Measurements from ENCODE around the gene ODR4. TPM values are rescaled to one million over a fixed set of nuclear protein-coding genes. Genes with fewer than 3 reads are reported as not detected.
"Not testable (repeated sequence)": the region's sequence is repeated elsewhere in the genome, so short reads cannot be mapped to it uniquely, and the experiment has no call there.

Gene ODR4
- total and polyA plus RNA-seq, 2 of the 4 experiments (the other 2 are of a cell fraction): 9.4 to 9.7 TPM

DNA sequence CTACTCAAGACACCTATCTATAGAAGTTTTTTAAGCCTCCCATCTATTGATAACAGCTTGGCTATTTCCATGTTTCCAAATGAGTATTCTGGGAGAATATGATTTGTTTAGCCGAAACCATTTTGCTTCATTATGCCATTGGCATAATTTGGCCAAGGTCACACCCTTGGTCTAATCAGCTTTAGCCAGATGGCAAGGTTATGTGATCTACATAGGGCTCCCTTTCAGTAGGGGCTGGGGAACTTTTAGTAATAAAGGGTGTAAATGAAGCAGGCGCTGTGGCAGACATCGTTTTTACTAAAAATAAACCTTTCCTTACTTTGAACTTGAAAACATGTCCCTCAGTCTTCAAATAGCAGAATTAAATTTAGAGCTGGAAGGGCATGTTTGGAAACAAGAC is 88.3 kb downstream of the ODR4 start:
- dilution Hi-C loops (cut with HindIII; ENCODE audit: low sequenced_read_pairs, unreplicated experiment): no loop called here
- Histone ChIP-seq H2BK15ac (ENCODE audit: low read depth, low read length) (no peak overlapping the region), H3K27me3 (ENCODE audit: control insufficient read depth, insufficient read depth, low read length) (no peaks in the 10 kb centered on the region), H2BK20ac (ENCODE audit: low read depth, low read length) (no peak overlapping the region), H3K27ac (ENCODE audit: insufficient read depth, low read length) (no peak overlapping the region), H4K5ac (ENCODE audit: low read depth, low read length) (no peak overlapping the region), H3K18ac (ENCODE audit: low read depth, low read length) (no peak overlapping the region), H3K23ac (ENCODE audit: low read depth, low read length) (no peak overlapping the region), H3K36me3 (ENCODE audit: control insufficient read depth, insufficient read depth, low read length) (no peaks in the 10 kb centered on the region), H3K4me3 (ENCODE audit: insufficient read depth, low read depth, low read length) (no peak overlapping the region), H3K56ac (ENCODE audit: extremely low read depth, insufficient read depth, low read length) (no peak overlapping the region), H3K4me1 (ENCODE audit: control insufficient read depth, insufficient read depth, low read length) (no peaks in the 10 kb centered on the region), H4K8ac (ENCODE audit: low read depth in 2 of 2, low read length in 2 of 2) (no peak overlapping the region), H3K9ac (ENCODE audit: low read depth, low read length) (no peak overlapping the region), H3K4ac (ENCODE audit: low read depth, low read length) (no peak overlapping the region), H2AK5ac (ENCODE audit: low read depth, low read length) (no peak overlapping the region), H4K20me1 (ENCODE audit: insufficient read depth, low read length) (no peaks in the 10 kb centered on the region), H4K91ac (ENCODE audit: insufficient read depth, low read depth, low read length) (no peak overlapping the region), H2AK9ac (replicated peaks; ENCODE audit: low read depth, low read length, poor library complexity) (no peak overlapping the region), H3K9me3 (ENCODE audit: control insufficient read depth, insufficient read depth, low read length) (no peaks in the 10 kb centered on the region), H2AFZ (replicated peaks; ENCODE audit: low read length, poor library complexity) (no peak overlapping the region), H3K14ac (replicated peaks; ENCODE audit: low read depth, low read length) (no peak overlapping the region), H3K4me2 (ENCODE audit: low read depth, low read length) (no peak overlapping the region), H2BK5ac (ENCODE audit: low read depth, low read length, poor library complexity, severe bottlenecking) (no peak overlapping the region), H3K9me1 (ENCODE audit: insufficient read depth, low read length) (no peaks in the 10 kb centered on the region), H3K79me1 (ENCODE audit: low read depth in 1 of 2, low read length in 2 of 2) (no peaks in the 10 kb centered on the region), H2BK120ac (ENCODE audit: low read depth, low read length) (no peak overlapping the region)
- TF ChIP-seq RAD21 (IDR thresholded peaks at IDR 0.05; ENCODE audit: low read length): no peak
- TF ChIP-seq MAFK (IDR thresholded peaks at IDR 0.05; ENCODE audit: low read depth, low read length): no peak
- no peak for TF ChIP-seq NFE2L2 (IDR thresholded peaks at IDR 0.05; ENCODE audit: low read depth, low read length)
- TF ChIP-seq, protein P1, sequence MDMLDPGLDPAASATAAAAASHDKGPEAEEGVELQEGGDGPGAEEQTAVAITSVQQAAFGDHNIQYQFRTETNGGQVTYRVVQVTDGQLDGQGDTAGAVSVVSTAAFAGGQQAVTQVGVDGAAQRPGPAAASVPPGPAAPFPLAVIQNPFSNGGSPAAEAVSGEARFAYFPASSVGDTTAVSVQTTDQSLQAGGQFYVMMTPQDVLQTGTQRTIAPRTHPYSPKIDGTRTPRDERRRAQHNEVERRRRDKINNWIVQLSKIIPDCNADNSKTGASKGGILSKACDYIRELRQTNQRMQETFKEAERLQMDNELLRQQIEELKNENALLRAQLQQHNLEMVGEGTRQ (IDR thresholded peaks at IDR 0.05; ENCODE audit: low read depth, low read length): no peak
- TF ChIP-seq SMC3 (IDR thresholded peaks at IDR 0.05; ENCODE audit: low read depth, low read length): no peak
- 100% methylated on average over 1 of the region's 3 CpGs; no CpG with 5 or more reads in 1 of the 2 experiments for WGBS, 2 experiments (ENCODE audit: extremely low coverage in 2 of 2, insufficient read length in 1 of 2)
- no TSS peak for BruUV-seq (replicated peaks)
- intact Hi-C loops (cut with micrococcal nuclease): no loop called here
- DNase-seq (no peak), ATAC-seq (ENCODE audit: low read depth) (no peak)
- in situ Hi-C loops (cut with MboI; ENCODE audit: low sequenced_read_pairs): no loop called here
- ChIA-PET CTCF (no interaction called here), POLR2A (ENCODE audit: unreplicated experiment) (interaction anchor here (0.7 kb wide), 1 partner anchor 19 kb away, joined by 3 read pairs; no protein-coding TSS in a partner anchor)

DNA sequence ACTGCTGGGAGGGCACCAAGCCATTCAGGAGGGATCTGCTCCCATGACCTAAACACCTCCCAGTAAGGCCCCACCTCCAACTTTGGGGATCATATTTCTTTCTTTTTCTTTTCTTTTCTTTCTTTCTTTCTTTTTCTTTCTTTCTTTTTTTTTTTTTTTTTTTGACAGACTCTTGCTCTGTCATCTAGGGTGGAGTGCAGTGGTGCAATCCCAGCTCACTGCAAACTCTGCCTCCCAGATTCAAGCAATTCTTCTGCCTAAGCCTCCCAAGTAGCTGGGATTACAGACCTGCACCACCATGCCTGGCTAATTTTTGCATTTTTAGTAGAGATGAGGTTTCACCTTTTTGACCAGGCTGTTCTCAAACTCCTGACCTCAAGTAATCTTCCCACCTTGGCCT is 89.9 kb downstream of the ODR4 start:
- H3K4me2 ChIP-seq (ENCODE audit: low read depth, low read length); intact Hi-C loops (cut with micrococcal nuclease); POLR2A ChIA-PET (ENCODE audit: unreplicated experiment); H3K9ac ChIP-seq (ENCODE audit: low read depth, low read length); dilution Hi-C loops (cut with HindIII; ENCODE audit: low sequenced_read_pairs, unreplicated experiment); H2BK20ac ChIP-seq (ENCODE audit: low read depth, low read length); H3K56ac ChIP-seq (ENCODE audit: extremely low read depth, insufficient read depth, low read length); H3K36me3 ChIP-seq (ENCODE audit: control insufficient read depth, insufficient read depth, low read length); H2AFZ ChIP-seq (replicated peaks; ENCODE audit: low read length, poor library complexity); H4K20me1 ChIP-seq (ENCODE audit: insufficient read depth, low read length); BruUV-seq (replicated peaks); H2AK5ac ChIP-seq (ENCODE audit: low read depth, low read length); H4K8ac ChIP-seq (ENCODE audit: low read depth in 2 of 2, low read length in 2 of 2); H2BK5ac ChIP-seq (ENCODE audit: low read depth, low read length, poor library complexity, severe bottlenecking); H2BK15ac ChIP-seq (ENCODE audit: low read depth, low read length); H3K4ac ChIP-seq (ENCODE audit: low read depth, low read length); H4K5ac ChIP-seq (ENCODE audit: low read depth, low read length); H4K91ac ChIP-seq (ENCODE audit: insufficient read depth, low read depth, low read length); H3K14ac ChIP-seq (replicated peaks; ENCODE audit: low read depth, low read length); H3K23ac ChIP-seq (ENCODE audit: low read depth, low read length); H3K18ac ChIP-seq (ENCODE audit: low read depth, low read length); H2AK9ac ChIP-seq (replicated peaks; ENCODE audit: low read depth, low read length, poor library complexity); H2BK120ac ChIP-seq (ENCODE audit: low read depth, low read length); H3K4me1 ChIP-seq (ENCODE audit: control insufficient read depth, insufficient read depth, low read length); H3K79me1 ChIP-seq (ENCODE audit: low read depth in 1 of 2, low read length in 2 of 2); in situ Hi-C loops (cut with MboI; ENCODE audit: low sequenced_read_pairs); H3K9me1 ChIP-seq (ENCODE audit: insufficient read depth, low read length); ATAC-seq (ENCODE audit: low read depth); H3K27me3 ChIP-seq (ENCODE audit: control insufficient read depth, insufficient read depth, low read length); DNase-seq; H3K27ac ChIP-seq (ENCODE audit: insufficient read depth, low read length); H3K4me3 ChIP-seq (ENCODE audit: insufficient read depth, low read depth, low read length); H3K9me3 ChIP-seq (ENCODE audit: control insufficient read depth, insufficient read depth, low read length): not testable (repeated sequence)
- CTCF ChIA-PET: interaction anchor here (0.6 kb wide), 1 partner anchor 518 kb away, joined by 5 read pairs; no protein-coding TSS in a partner anchor

Data from IMR-90 (cell line).